GM12892 (cell line): ENCODE results near the gene STK10.

Experiments used
- POLR2A ChIP-seq: IDR thresholded peaks from 2 replicates; pipeline ENCODE4 v1.6.1; 2011; ENCODE audit warnings: low read depth, low read length, control low read depth
- POLR2AphosphoS5 ChIP-seq: IDR thresholded peaks from 2 replicates; pipeline ENCODE4 v1.6.1; 2011; ENCODE audit warnings: low read depth, low read length, control low read depth
- TAF1 ChIP-seq: IDR thresholded peaks from 2 replicates; pipeline ENCODE4 v1.6.1; 2011; ENCODE audit warnings: low read depth, mild to moderate bottlenecking, control low read depth, low read length, borderline replicate concordance

DNA sequence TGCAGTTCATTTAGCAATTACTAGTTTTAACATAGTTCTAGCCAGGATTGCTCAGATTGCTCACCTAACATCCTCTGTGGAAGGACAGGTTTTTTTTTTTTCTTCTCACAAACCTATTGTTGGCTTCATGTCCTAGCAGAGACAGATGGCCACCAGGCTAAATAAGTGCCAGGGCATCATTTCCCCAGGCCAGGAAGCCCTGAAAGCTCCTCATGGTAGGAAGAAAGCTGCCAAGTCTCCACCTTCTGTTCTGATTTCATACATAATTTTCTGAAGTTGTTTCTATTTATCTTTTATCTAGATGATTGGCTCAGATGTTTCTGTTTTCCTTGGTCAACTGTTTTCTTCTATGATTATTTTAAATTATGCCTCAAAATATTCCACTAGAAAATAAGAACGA lies 37.0 kb upstream of the STK10 start:
- TF ChIP-seq POLR2AphosphoS5 (no peak; the same call in 1 of the 2 replicates), POLR2A (no peak), TAF1 (no peak)
